Stimulated activated CD8-positive, alpha-beta memory T cell treated with anti-CD3 and anti-CD28 coated beads, Interleukin-12 subunit alpha, Interleukin-12 subunit beta, amount 100 ng/mL, for 4 hours (primary cell): ENCODE data around the gene SLCO6A1.
"Not testable (repeated sequence)": the region's sequence is repeated elsewhere in the genome, so short reads cannot be mapped to it uniquely, and the experiment has no call there.

Experiments
- DNase-seq: peaks from one replicate; pipeline ENCODE4 v3.0.0-alpha.2; 2020; ENCODE audit warnings: low read depth

The SLCO6A1 gene

DNA sequence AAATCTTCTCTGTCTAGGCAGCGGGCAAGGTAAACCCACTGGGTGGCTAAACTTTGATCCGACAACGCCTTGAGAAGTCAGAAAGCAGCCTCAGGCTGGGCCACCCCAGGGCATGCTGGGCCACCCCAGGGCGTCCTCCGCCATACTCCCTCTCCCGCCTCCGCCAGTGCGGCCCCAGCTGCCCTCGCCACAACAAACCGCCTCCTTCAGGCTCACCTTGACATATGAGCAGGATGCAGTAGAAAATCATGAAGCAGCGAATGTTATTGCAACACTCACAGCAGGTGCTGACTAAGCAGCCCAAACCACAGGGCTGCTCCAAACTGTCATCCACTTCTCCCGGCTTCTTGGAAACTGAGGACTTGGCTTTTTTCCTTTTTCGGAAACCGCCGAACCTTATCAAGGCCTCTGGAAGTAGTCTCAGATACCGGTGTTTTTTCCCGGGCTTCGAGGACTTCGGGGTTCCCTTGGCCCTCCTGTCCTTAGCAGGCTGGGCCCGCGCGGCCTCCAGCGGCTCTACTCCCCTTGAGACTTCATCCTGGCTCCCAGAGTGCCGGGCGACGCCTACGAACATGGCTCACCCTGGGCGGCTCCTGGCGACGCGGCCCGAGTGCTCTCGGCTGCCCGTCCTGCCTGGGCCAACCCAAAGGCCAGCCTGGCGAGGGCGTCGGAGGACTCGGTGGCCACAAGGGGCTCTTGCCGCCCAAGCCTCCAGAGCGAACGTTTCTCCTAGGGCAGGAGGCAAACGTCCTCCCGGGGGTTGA, at the start of gene SLCO6A1:
Gene SLCO6A1, minus strand, starts transcription at position 731 of the 764 bp plus-strand sequence. Its CDS starts 157 bp downstream, at position 574.
- no peak for DNase-seq

DNA sequence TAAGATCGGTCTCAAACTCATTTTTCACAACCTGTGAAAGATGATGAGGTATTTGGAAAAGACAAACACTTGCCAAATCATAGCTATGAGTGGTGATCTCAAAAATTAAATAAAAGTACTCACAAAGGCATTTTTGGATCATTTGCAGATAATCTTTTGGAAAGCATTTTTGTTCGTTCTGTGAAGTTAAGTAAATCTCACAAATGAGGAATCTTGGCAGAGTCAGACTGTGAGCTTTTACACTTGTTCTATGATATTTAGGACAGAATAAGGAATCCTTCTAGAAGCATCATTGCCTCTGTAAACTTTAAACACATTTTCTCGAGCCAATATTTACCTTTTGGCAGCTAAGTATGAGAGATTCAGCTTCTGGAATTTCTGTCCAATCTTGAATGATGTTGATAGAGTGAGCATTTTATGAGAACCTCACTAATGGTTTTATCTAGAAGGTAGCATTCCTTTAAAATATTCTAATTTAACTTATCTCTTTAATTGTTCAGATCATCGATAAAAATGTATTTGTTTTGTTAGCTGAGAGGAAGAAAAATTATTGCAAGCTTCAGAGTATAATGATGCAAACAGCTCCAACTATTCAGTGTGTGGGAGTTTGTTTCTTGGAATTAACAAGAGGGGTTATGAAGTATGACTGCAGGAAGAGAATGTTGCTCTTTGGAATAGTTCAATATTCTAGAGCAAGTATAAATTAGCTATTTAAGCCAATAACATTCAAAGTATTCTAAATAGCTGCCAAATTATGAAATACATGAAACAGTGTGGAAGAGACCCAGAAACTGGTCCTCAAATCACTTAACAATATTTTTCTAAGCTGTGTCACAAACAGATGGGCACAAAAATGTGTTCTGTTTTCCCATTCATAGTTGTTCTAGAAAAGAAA, 48.6 kb upstream of the SLCO6A1 start:
- no peak for DNase-seq

DNA sequence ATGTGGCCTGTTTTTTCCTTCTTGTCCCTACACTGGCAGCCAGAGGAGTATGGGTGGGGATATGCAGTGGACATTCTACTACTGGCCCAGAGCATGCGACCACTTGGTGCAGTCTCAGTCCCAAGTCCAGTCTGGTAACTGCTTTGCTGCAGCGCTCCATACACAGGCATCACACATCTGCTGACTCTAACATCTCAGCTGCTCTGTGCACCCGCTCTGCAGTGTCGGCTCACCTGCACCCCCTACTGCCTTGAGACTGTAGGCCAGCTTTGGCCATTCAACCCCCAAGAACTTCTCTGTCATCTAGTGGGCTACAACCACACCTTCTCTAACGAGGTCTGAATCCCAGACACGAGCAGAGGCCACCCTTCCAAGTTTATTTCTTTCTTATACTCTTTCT, 46.4 kb upstream of the SLCO6A1 start:
- DNase-seq: no peak

DNA sequence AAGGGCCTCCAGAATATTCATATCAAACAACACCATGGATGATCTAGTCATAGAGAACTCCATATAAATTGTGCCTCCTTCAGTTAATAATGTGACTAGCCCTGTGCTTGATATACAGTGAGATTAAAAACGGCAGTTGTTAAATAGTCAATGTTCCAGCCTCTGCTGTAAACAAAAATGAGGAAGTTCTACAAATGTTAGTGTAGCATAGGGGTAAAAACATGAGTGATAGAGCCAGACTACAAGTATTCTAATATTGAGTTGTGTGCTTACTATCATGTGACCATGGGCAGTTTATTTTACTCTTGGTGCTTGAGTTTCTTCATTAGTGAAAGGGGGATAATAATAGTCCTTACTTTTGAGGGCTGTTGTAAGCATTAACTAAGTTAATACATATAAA, 43.3 kb upstream of the SLCO6A1 start:
- DNase-seq: no peak

DNA sequence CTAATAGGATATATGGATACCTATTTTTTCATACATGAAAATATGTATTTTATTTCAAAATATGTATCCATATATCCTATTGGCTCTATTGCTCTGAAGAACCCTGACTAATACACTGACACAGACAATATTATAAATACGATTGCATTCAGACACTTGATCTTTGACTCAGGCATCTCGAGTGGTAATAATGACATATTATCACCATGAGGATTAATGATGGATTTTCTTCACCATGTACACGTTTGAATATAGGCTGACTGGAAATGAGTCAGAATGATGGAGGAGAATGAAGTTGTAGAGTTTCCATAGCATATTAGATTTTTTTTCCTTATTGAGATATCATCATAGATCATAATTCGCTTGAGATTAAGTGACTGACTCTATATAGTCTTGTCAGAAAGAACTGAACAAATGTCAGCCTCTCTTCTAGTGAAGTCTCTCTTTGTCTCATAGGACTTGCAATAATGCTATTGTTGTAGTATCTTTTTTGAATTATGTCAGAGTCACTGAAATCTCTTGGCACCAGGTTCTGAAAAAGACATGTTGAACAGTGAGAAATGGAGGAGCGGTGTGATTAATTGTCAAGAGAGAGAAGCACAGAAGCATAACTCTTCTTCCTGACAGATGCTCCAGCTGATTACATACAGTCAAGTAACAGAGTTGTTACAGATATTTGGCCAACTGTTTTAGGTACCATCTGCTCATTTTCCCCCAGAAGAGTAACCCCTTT, 41.4 kb upstream of the SLCO6A1 start:
- no peak for DNase-seq

DNA sequence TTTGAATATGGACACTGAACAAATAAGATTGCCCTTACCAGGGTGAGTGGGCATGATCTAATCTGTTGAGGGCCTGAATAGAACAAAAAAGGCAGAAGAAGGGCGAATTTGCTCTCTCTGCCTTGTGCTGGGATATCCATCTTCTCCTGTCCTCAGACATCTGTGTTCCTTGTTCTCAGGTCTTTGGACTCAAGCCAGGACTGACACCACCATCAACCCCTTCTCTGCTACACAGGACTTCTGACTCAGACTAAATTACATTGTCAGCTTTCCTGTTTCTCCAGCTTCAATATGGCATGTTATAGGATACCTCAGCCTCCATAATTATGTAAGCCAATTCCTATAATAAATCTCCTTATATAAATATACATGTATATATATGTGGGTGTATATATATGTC, 40.8 kb upstream of the SLCO6A1 start:
- no peak for DNase-seq

DNA sequence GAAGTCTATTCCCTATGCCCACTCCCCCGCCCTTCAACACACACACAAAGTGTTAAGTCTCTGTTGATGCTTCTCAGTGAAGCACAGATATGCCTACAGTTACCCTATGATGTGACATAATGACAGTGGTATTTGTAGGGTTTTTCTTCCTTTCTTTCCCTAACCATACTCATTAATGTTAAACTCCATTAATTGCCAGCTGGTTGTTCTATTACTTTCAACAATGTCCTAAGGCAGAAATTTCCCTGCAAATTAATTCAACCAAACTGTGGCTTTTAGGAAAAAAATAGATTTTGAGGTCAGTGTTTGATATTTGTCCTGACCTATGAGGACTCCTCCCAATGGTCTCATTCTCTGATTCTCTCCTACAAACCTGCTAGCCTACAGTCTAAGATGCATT, 38.2 kb upstream of the SLCO6A1 start:
- no peak for DNase-seq

GRCh38 chr5:102536323-102536928, 37.6 kb upstream of the SLCO6A1 start:
- no peak for DNase-seq

DNA sequence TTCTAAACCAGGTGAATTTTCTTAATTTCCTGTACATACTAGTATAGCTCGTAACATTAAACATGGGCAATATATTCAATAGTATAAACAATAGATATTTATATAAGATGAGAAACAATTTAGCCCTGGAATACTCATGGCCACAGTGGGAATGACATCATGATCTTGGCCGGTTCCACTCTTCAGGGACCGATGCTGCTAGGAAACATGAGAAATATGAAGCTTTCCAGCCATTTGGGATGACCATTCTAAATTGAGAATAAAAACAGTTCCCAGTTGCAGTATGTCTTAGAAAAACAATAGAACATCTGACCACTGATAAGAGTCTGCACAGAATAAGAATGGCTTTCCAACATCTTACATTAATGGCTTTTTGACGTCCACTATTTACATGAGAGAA, 33.3 kb upstream of the SLCO6A1 start:
- DNase-seq: no peak

GRCh38 chr5:102531506-102531905, 32.7 kb upstream of the SLCO6A1 start:
- no peak for DNase-seq

- DNase-seq: no peak
Measured at GRCh38 chr5:102529447-102529846, 30.6 kb upstream of the SLCO6A1 start.

DNA sequence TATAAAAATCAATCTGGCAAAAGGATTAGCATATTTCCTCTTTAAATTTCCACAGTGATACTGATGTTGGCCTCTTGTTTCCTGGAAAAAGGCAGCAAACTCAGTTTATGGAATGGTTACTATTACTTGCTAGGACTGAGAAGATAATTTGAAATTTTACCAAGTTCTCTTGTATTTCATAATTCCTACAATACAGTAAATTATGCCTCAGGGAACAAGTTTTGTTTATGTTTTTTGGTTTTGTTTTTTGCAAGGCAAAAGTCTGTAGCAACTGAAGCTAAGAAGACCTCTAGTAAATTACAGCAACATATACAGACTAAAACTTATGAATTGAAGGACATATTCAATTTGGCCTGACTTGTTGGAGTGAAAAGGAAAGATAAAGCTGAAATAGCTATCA, 30.2 kb upstream of the SLCO6A1 start:
- no peak for DNase-seq

- DNase-seq: no peak
Measured at GRCh38 chr5:102528600-102528999, 29.8 kb upstream of the SLCO6A1 start.

DNA sequence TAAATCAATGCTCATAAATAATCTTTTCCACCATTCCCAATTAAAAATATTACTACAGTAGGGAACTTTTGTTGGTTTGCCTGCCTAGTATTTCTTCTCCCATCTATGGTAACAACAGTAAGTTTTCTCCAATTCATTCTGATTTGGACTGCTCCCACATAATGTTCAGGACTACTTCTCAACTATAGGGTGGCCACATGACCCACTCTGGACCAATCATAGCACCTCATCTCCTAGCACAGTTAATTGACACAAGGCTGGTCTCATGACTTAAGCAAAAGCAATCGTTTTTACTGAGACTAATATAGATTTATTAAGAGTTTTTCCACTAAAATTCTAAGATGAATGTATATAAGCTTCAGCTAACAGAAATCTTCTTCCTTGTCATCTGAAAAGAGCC, 28.7 kb upstream of the SLCO6A1 start:
- DNase-seq: no peak

DNA sequence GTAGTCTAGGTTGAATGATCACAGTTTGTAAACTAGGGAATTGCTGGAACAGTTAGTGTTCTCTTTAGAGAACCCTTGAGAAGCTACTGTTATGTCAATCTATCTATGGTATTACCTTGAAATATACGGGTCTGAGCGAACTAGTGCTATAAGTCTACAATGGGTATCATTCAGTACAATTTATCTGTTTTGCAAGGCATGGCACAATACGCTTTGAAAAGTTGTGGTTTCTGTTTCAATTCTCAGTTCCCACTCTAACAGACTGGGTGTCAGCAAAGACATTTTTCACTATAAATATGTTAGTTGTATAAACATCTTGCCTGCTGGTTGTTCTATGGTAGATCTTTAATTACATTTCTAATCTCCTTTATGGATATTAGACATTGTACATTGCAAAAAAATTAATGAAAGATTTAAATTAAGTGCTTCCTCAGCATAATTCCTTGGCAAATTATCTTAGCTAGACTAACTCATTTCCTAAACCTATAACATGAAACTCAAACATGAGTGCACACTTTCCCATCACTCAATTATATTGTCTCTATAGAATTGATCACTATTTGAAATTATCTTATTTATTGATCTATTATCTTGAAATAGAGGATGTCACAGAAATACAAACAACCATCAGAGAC, 24.9 kb upstream of the SLCO6A1 start:
- no peak for DNase-seq

GRCh38 chr5:102511666-102512065, 12.9 kb upstream of the SLCO6A1 start:
- DNase-seq: no peak

GRCh38 chr5:102491261-102491914, 7.4 kb downstream of the SLCO6A1 start:
- not testable (repeated sequence) for DNase-seq

DNA sequence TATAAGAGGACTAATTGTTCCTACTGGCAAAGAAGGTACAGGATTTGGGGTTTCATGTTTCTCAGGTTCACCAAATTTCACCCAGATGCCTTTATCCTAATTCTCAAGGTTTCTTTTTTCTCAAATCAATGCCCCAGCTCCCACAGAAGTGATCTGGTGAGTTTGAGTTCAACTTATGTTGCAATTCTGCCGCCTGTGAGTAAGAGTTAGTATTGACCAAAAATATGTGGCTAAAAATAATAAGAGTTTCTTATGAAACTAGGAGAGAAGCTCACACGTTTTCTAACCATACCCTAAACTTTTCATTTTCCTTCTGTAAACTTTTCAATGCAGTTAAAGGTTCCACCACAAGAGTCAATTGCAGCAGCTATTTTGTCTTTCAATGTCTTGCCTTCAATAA, 15.1 kb downstream of the SLCO6A1 start:
- DNase-seq: no peak

- no peak for DNase-seq
Measured at GRCh38 chr5:102481054-102481715, 17.6 kb downstream of the SLCO6A1 start.

GRCh38 chr5:102453716-102454115, 45.1 kb downstream of the SLCO6A1 start:
- DNase-seq: no peak

DNA sequence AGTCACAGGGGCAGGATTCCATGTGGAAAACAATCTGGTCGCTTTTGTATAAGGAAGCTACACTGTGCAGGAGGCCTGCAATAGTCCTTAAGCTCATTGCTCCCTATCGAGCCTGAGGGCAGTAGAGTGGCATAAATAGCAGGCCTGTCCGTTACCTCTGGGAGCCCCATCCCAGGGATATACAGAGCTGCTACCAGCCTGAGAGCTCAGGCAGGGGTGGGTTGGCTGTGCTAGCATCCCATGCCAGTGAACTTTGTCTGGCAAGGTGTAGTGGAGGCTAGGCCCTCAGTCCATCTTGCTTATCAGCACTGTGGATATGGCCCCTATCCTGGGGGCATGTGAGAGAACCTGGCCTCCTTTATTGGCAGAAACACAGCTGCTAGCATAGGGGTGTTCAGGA, 47.7 kb downstream of the SLCO6A1 start:
- DNase-seq: no peak
